Endometrial microvascular endothelial cells (primary cell): ENCODE measurements around the gene GBA3. TPM values are rescaled to one million over a fixed set of nuclear protein-coding genes. Genes with fewer than 3 reads are reported as not detected.

ENCODE experiments used
- in situ Hi-C: cut with HindIII; loops from 2 replicates; pipeline ENCODE4 v1.10.0; 2017; ENCODE audit warnings: low sequenced_read_pairs, low pct_unique_long_range_greater_than_20kb; ENCODE audit errors: inconsistent ontology term
- total RNA-seq: library from RNA; depleted of rRNA; stranded (reverse); fragments of >200 nt; gene quantifications from one replicate; pipeline ENCODE4 v1.2.3, GENCODE V29; 2015; ENCODE audit errors: inconsistent ontology term

Gene GBA3
- total RNA-seq = not detected

- in situ Hi-C loops = no loop called here
Measured at GRCh38 chr4:22692736-22693135, at the start of gene GBA3. TSS of gene GBA3 (plus strand) at chr4:22692937.

DNA sequence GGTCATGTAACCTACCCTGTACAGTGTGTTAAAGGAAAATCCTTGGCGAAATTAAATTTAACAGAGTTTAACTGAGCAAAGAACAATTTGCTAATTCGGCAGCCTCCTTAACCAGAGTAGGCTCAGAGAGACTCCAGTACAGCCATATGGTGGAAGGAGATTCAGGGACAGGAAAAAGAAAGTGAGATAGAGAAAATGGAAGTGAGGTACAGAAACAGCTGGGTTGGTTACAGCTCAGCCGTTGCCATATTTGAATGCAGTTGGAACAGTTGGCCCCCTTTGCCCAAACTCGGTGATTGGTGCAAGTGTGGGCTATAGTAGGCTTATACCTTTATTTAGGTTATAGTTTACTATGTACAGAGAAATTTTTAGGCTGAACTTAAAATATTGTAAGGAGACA lies 48.8 kb upstream of the GBA3 start:
- in situ Hi-C loops = no loop called here

- in situ Hi-C loops = no loop called here
Measured at GRCh38 chr4:22645481-22646182, 47.1 kb upstream of the GBA3 start.

DNA sequence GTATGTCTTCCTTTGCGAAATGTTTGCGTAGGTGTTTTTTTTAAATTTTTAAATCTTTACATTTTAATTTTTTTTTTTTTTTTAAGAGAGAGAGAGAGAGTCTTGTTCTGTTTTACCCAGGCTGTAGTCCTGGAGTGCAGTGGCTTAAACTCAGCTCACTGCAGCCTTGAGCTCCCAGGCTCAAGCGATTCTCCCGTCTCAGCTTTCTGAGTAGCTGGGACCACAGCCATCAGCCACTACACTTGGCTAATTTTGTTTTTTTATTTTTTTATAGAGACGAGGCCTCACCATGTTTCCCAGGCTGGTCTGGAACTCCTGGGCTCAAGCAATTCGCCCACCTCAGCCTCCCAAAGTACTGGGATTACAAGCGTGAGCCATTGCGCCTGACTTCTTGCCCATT lies 43.7 kb upstream of the GBA3 start:
- in situ Hi-C loops = no loop called here

DNA sequence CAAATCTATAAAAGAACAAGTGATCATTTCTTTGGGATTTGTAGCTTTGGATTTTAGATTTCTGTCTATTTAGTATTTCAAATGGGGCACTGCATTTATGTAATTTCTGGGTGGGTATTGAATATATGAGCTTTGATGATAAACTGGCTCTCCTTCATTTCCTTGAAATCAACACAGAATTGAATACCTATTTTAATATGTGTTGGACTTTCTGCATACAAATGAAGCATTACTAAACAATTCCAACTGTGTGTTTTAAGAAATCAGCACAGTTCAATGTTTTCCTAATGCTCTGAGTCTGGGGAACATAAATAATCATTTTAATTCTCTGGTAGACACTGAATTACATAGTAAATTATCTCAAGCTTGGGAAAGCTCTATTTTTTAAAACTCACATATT lies 42.0 kb upstream of the GBA3 start:
- in situ Hi-C loops = no loop called here

DNA sequence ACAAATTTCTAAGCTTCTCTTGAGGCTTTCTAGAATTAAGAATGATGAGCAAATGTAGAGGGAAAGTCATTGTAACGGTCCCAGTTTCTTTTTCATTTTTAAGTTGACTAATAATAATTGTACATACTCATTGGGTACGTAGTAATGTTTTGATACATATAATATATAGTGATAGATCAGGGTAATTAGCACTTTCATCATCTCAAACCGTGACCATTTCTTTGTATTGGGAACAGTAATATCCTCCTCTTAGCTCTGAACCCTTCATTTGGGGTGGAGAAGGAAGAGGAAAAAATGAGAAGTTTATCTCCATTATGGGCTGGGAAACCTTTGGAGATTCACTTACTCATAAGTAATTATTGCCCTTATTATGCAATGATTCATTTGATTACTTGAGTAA lies 39.0 kb upstream of the GBA3 start:
- in situ Hi-C loops = no loop called here

GRCh38 chr4:22661443-22661842 lies 31.3 kb upstream of the GBA3 start:
- in situ Hi-C loops = no loop called here

GRCh38 chr4:22667332-22667940 lies 25.3 kb upstream of the GBA3 start:
- in situ Hi-C loops = no loop called here

GRCh38 chr4:22668301-22668700 lies 24.4 kb upstream of the GBA3 start:
- in situ Hi-C loops = no loop called here

- in situ Hi-C loops = no loop called here
Measured at GRCh38 chr4:22668702-22669101, 24.0 kb upstream of the GBA3 start.

GRCh38 chr4:22670956-22671355 lies 21.8 kb upstream of the GBA3 start:
- in situ Hi-C loops = no loop called here

- in situ Hi-C loops = no loop called here
Measured at GRCh38 chr4:22672519-22672918, 20.2 kb upstream of the GBA3 start.

DNA sequence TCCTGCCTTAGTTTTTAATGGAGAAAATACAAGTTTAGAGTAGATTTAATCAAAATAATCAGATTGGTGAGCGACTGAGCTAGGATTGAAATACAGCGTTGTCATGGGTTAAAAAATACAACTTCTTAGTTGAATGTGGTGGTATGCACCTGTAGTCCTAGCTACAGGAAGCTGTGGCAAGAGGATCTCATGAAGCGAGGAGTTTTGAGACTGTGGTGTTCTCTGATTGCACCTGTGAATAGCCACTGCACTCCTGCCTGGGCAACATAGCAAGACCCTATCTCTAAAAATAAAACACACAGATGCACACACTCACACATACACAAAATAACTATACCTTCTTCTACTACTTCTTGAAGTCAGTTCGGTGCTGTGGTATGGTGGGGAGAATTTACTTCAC lies 19.8 kb upstream of the GBA3 start:
- in situ Hi-C loops = no loop called here

DNA sequence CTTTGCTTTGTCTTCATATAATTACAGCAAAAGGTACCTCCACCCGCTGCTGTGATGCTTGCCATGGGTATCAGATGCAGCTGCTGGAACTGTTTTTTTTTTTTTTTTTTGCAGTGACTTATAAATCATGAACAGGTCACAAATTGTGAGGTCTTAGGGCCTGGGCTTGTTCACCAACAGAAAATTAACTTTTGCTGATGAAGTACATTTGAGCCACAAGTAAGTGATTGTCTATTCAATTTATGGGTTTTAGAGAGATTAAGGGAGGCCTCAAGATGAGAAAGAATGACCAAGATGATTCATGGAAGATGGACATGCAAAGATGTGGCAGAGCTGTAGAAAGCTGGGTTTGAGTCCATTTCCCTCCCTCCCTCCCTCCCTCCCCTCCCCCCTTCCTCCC lies 18.0 kb upstream of the GBA3 start:
- in situ Hi-C loops = no loop called here

DNA sequence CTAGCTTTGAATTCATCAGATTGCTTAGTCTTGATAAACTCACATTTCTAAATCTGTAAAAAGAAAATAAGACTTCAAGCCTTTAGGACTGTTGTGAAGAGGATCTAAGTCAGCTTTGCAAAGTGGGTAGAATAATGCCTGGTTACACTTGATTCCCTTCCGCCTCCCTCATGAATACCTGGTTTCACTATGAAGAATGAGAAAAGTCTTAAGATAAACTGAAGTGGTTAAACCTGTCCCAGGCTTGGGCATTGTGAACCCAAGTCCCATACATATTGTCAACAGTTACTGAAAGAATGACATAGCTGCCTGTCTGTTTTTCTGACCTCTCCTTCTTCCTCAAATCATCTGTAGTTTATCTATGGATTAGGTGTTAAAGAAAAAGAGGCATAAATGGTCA lies 16.7 kb upstream of the GBA3 start:
- in situ Hi-C loops = no loop called here

GRCh38 chr4:22677780-22678179 lies 15.0 kb upstream of the GBA3 start:
- in situ Hi-C loops = no loop called here

DNA sequence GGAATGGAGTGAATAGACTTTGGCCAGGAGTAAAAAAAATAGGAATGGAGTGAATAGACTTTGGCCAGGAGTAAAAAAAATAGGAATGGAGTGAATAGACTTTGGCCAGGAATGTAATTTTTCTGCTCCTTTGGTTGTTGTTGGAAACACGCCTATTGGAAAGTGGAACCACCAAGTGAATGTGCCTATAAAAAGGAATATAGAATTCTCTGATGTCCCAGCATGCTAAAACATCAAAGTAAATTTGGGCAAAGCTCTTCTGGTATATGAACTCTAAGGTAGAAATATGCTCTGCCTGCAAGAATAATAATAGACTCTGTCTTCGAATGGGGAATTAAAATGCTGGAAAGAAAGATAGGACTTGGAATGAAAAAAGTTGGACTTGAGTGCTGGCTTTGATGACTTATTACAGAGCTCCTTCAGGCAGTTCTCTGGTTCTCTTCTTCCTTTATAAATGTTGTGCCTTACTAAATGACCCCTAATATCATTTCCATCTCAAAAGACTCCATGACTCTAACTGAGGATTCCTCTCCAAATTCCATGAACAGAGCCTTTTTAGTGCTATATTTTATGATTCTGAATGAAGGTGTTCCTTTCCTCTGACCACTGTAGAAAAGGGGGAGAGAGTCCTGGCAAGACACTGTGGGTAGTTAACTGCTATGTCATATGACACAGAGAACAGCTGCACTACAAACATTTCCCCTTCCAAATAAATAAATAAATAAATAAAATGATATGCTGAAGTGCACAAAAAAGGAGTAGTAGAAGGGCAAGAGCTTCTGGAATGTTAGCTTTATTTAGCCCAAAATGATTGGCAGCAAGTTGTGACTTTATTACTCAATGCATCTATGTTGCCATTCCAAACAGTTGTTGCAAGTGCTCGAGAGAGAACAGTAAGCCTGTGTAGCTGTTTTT lies 13.5 kb upstream of the GBA3 start:
- in situ Hi-C loops = no loop called here

DNA sequence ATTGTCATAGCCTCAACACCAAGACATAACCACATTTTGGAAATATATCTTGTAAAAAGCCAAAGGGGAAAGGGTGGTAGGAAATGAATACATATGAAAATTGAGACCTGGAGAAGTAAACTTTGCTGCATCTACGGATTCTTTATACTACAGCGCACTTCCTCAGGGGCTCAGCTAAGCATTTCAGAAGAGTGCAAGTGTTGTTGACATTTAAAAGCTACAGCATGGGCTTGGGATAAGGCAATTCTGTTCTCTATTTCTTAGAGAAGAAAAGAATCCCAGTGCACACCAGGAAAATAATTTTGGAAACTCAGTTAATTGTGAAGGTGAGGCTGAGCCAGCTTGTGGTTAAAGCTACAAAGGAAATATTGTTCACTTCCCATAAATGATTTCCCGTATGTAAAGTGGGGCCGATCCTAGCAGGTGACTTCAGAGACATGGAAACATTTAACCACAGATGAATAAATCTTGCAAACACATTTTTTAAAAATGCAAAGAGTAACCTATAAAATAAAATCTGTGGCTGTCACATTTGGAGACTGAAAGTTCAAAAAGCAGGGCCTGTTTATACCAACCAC lies 12.6 kb upstream of the GBA3 start:
- in situ Hi-C loops = no loop called here

DNA sequence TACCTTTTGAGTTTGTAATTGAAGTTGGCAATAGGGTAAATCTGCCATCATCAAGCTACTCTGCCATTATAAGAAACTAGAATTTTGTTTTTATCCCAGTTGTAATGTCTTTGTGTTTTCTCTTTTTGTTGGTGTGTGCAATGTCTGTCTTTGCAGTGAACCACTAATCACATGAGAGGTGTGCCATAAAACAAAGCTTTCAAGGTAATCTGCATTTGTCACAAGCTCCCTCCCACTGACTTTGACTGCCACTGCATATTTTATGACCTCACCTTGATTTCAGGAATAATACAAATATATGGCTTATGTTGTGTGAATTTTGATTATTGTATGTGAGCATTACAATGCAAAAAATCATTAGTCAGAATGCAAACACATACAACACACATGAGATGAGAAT lies 9.0 kb upstream of the GBA3 start:
- in situ Hi-C loops = no loop called here

DNA sequence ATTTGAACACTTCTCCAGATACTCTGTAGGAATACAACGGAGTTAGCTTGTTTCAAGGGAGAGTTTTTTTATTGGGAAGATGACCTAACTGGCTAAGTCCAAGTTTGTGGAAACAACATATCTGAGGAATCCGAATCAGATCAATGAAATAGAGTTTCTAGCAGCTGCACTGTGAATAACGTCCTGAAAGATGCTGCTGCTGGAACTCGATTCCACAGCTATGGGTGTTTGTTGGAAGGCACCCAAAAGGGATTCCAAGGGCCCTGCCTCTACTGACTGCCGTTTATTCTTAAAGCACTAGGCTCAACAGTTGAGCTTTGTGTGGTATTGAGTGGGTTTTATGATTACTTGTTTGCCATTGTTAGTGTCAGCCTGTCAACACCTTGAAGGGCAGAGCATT lies 6.6 kb upstream of the GBA3 start:
- in situ Hi-C loops = no loop called here
